Right cardiac atrium (tissue), 5 donors: ENCODE results near the gene KIFC1. TPM values are rescaled to one million over a fixed set of nuclear protein-coding genes. Genes with fewer than 3 reads are reported as not detected.

Source experiments
- ATAC-seq, 2 donors: fragments of 200-7000 bp; cut with Tn5 transposase; one replicate each; pipeline versions ENCODE4 v1.8.0 to v1.9.1; 2020; ENCODE audit warnings: moderate library complexity in 2 of 2, mild to moderate bottlenecking in 1 of 2
- DNase-seq, 3 donors: peaks; one replicate each; pipeline ENCODE4 v3.0.0-alpha.2; 2020
- H3K27ac ChIP-seq: one replicate; pipeline ENCODE4 v1.5.1; 2013; ENCODE audit warnings: mild to moderate bottlenecking, low read length, control low read depth, moderate library complexity
- H3K27me3 ChIP-seq: one replicate; pipeline ENCODE4 v1.6.1; 2013; ENCODE audit not compliant: control insufficient read depth, insufficient read depth
- H3K4me1 ChIP-seq: one replicate; pipeline ENCODE4 v1.6.1; 2013; ENCODE audit warnings: low read length; ENCODE audit not compliant: control insufficient read depth, insufficient read depth
- H3K4me3 ChIP-seq: one replicate; pipeline ENCODE4 v1.5.1; 2013; ENCODE audit warnings: low read length, control low read depth
- H3K9me3 ChIP-seq: one replicate; pipeline ENCODE4 v1.6.1; 2013; ENCODE audit warnings: low read length; ENCODE audit not compliant: control insufficient read depth
- WGBS: extraction: QIAGEN DNeasy Blood & Tissue Kit; methylation state at CpG from one replicate; pipeline ENCODE4 v1.1.7; 2013; 5-methylcytosine and 5-hydroxymethylcytosine counted together
- intact Hi-C, 4 donors: fragments of 100-400 bp; cut with DNase I; formaldehyde crosslinking; loops; one replicate each; pipeline versions ENCODE4 v1.11.0 to v1.14.0; 2022 to 2023
- polyA plus RNA-seq: library from polyadenylated mRNA; stranded (reverse); fragments of 200-250 nt; gene quantifications from one replicate; pipeline ENCODE4 v1.2.3, GENCODE V29; 2013
- total RNA-seq, 4 donors: library from RNA; stranded (reverse); fragmentation: NEBNext Ultra II Directional; extraction: Animal tissue kit (Norgen Biotek cat#: 25700); gene quantifications; one replicate each; pipeline ENCODE4 v1.2.1, GENCODE V29; 2021
- donor health status: healthy with polysubstance abuse.
- donor health status: DM: no; HTN: yes; CAD: no.
- donor health status: DM: no; HTN: no; CAD: no.
- donor health status: DM: no; HTN: yes; CAD: no; lungs with severe emphysema.
- donor health status: DM: yes; HTN: yes; CAD: no.

KIFC1 gene
- total and polyA plus RNA-seq, 5 donors: 0.16 to 1.2 (median 0.88) TPM; not detected in 1

DNA sequence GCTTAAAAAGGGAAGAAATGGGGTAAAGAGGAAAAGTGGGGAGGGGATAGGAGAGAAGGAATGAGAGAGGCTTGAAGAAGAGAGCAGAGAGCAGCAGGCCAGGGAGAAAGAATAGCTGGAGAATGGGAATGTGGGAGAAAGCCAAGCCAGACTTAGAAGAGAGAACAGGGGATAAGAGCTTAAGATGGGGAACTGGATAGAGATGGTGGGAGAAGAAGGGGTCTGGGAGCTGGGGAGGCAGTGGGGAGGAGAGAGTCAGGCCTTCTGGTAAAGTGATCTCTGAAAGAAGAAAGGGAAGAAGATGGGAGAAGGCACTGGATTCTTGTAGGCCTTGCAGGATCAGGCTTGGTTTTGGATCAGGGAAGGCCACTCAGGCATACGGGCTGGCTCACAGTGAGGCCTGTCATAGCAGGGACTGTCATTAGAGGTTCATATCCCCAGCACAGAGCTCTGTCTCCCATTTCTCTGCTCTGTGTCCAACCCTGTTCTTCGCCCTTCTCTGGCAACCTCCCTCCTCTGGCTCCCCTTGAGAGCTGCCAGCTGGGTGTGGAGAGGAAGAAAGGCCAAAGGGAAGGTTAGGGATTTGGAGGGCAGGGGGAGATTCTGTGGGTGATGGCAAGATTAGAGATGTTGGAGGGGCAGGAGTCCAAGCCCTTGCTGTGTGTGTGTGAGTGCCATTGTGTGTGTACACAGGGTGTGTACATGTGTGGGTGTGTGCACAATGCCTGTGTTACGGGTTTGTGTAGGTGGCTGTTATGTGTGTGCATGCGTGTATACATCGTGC lies 37.5 kb downstream of the KIFC1 start:
- intact Hi-C loops: loop anchor here in 1 of 4 donors (10.0 kb wide), 1 partner anchor 146 kb away; no protein-coding TSS in a partner anchor
- peak overlapping the region; percentile 43 for H3K27ac ChIP-seq
- ATAC-seq (no peak), DNase-seq (peak in 1 of 3 donors; percentile 34)
- no peaks in the 10 kb centered on the region for H3K9me3 ChIP-seq
- H3K4me1 ChIP-seq: peaks cover 17% of the 10 kb centered on the region
- no peak overlapping the region for H3K4me3 ChIP-seq
- WGBS: 60% methylated on average over 5 of the region's 5 CpGs
- no peaks in the 10 kb centered on the region for H3K27me3 ChIP-seq

DNA sequence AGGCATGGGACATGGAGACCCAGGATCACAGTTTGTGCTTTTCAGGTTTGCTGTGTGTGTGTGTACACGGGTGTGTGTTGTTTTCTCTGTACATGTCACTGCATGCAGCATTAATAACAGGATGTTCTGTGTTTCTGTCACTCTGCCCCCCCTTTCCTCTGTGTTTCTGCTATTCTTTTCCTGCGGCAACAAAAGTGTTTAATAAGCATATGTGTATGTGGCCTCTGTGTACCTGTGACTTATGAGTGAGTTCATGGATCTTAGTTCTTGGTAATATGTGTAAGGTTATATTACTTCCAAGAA lies 38.1 kb downstream of the KIFC1 start:
- Histone ChIP-seq H3K4me3 (no peak overlapping the region), H3K27me3 (no peaks in the 10 kb centered on the region), H3K27ac (no peak overlapping the region), H3K4me1 (peaks cover 12% of the 10 kb centered on the region), H3K9me3 (no peaks in the 10 kb centered on the region)
- WGBS: 45% methylated on average over 2 of the region's 2 CpGs
- DNase-seq: no peak
- no peak for ATAC-seq
- intact Hi-C loops: loop anchor here in 1 of 4 donors (10.0 kb wide), 1 partner anchor 145 kb away; no protein-coding TSS in a partner anchor

DNA sequence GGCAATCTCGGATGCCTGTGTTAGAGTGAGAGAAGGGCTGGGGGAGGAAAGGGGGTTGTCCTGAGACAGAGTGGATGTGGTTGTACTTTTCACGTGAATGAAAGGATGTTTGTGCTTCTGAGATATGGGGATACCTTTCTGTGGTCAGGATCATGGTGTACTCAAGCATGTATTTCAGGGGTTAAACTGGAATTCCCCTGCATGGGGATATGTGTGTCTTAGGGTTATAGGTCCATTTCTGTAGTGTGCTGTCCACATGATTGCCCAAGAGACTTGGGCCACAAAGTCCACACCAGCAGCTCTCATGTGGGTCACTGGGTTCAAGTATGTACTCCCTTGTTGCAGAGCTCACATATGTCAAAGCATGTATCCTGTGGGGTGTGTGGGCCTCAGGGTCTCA lies 38.7 kb downstream of the KIFC1 start:
- Histone ChIP-seq H3K9me3 (no peaks in the 10 kb centered on the region), H3K27ac (no peak overlapping the region), H3K4me1 (peaks cover 8% of the 10 kb centered on the region), H3K4me3 (no peak overlapping the region), H3K27me3 (no peaks in the 10 kb centered on the region)
- intact Hi-C loops: no loop called here
- no peak for DNase-seq
- 53% methylated on average over 2 of the region's 2 CpGs for WGBS
- ATAC-seq: no peak

DNA sequence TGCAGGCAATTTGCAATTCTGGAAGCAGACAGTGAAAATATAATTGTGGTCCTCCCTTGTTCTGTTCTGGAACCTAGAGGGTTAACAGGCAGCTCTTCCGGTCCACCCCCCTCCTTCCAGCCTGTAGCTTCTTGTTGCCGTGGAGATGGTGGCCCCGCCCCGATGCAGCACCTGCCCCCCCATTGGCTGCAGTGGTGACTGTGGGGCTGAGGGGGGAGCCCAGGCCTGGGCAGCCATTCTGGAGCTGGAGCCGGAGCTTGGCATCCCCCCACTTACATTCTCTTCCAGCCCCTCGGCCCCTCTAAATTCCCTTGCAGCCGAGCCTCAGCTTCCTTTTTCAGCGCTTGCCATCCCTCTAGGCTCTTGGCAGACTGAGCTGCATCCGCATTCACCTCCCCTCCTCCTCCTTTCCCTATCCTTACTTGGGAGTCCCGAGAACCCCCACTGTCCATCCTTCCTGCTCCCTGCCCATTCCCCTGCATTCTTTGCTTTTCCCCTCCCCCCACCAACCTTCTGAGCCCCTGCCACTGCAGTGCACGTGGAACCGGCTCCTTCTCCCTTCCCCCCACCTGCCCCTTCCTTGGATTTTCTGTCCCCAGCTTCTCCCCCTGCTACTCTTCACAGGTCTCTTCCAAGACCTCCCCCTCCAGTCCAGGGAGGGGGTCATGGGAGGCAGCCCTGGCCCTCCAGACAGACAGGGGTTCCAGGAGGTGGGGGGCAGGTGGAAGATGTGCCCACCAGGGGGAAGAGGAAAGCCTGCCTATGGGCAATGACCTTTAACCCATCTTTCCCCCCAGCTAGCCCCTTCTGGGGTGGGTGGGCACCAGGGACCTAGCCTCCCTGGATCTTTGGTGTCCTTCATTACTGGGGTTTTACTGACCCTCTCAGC lies 39.6 kb downstream of the KIFC1 start:
- H3K27me3 ChIP-seq: no peaks in the 10 kb centered on the region
- H3K9me3 ChIP-seq: no peaks in the 10 kb centered on the region
- intact Hi-C loops: no loop called here
- H3K4me1 ChIP-seq: peaks cover 8% of the 10 kb centered on the region
- no peak overlapping the region for H3K4me3 ChIP-seq
- ATAC-seq (peak; percentile 22 to 38), DNase-seq (peak; percentile 74 to 87 (median 82))
- H3K27ac ChIP-seq: no peak overlapping the region
- WGBS: 4% methylated on average over 12 of the region's 12 CpGs

DNA sequence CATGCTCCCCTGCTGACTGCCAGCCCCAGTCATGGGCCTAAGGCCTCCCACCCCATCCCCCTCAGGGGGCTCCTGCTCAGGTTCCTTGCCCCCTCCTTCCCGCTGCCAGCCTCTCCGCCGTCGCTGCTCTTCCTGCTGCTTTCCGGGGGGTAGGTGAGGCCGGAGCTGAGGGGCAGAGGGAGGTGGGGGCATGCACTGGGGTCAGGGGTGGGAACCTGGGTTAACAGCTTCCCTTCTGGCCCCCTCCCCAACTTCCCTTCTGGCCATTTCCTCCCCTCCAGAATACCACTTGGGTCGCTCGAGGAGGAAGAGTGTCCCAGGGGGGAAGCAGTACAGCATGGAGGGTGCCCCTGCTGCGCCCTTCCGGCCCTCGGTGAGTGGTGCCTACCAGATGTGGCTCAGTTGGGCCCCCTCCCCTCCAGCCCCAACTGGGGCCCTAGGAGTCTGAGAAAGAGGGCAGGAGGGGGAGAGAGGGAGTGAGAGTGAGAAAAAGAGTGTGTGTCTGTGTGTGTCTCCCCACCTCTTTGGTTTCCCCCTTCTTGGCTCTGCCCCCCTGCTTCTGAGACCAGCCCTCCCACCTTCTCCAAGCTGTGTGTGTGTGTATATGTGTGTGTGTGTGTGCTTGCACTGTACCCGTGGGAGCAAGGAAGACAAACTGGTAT lies 40.4 kb downstream of the KIFC1 start:
- ATAC-seq (no peak), DNase-seq (no peak)
- H3K4me1 ChIP-seq: peaks cover 8% of the 10 kb centered on the region
- H3K27ac ChIP-seq: no peak overlapping the region
- no peak overlapping the region for H3K4me3 ChIP-seq
- WGBS: 44% methylated on average over 12 of the region's 12 CpGs
- H3K27me3 ChIP-seq: no peaks in the 10 kb centered on the region
- intact Hi-C loops: no loop called here
- H3K9me3 ChIP-seq: no peaks in the 10 kb centered on the region

DNA sequence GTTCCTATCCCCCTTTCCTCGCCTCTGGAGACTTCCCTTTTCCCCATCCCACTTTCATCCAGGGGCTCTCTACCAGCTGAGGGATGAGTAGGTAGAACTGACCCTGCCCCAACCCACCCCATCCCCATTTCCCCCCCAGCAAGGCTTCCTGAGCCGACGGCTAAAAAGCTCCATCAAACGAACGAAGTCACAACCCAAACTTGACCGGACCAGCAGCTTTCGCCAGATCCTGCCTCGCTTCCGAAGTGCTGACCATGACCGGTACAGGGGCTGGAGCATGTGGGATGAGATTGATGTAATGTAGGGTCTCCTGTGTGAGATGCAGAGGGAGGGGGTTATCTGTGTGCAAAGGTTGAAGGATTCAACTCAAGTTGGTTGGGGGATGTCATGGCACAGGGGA lies 40.9 kb downstream of the KIFC1 start:
- H3K4me3 ChIP-seq: no peak overlapping the region
- intact Hi-C loops: no loop called here
- no peak overlapping the region for H3K27ac ChIP-seq
- H3K9me3 ChIP-seq: no peaks in the 10 kb centered on the region
- ATAC-seq (no peak), DNase-seq (no peak)
- peaks cover 8% of the 10 kb centered on the region for H3K4me1 ChIP-seq
- 71% methylated on average over 10 of the region's 10 CpGs for WGBS
- H3K27me3 ChIP-seq: no peaks in the 10 kb centered on the region

DNA sequence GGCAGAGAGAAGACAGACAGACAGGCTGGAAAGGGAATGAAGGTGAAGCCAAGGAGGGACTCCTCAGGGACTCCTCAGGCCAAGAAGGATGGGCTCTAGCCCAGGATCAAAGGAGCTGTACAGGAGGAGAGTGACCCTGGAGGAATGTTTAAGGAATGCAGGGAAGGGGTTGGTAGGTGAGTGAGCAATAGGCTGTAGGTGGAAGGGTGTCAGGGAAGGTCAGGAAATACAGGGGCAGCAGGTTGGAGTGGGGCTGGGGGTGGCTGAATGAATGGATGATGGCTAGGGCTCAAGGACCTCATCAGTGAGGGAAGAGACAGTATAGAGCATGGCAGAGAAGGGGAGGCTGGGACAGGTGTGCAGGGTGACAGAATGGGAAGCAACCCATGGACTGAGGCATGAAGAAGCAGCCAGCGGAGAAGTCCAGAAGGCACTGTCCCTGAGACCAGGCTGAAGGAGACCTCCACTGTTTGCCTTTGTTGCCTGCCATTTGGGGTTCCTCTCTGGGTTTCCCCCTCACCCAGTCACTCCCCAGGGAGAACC lies 41.4 kb downstream of the KIFC1 start:
- DNase-seq (no peak), ATAC-seq (no peak)
- Histone ChIP-seq H3K4me1 (peaks cover 8% of the 10 kb centered on the region), H3K9me3 (no peaks in the 10 kb centered on the region), H3K4me3 (no peak overlapping the region), H3K27ac (peak overlapping the region; percentile 9), H3K27me3 (no peaks in the 10 kb centered on the region)
- WGBS: 97% methylated on average over 1 of the region's 1 CpG
- intact Hi-C loops: no loop called here

DNA sequence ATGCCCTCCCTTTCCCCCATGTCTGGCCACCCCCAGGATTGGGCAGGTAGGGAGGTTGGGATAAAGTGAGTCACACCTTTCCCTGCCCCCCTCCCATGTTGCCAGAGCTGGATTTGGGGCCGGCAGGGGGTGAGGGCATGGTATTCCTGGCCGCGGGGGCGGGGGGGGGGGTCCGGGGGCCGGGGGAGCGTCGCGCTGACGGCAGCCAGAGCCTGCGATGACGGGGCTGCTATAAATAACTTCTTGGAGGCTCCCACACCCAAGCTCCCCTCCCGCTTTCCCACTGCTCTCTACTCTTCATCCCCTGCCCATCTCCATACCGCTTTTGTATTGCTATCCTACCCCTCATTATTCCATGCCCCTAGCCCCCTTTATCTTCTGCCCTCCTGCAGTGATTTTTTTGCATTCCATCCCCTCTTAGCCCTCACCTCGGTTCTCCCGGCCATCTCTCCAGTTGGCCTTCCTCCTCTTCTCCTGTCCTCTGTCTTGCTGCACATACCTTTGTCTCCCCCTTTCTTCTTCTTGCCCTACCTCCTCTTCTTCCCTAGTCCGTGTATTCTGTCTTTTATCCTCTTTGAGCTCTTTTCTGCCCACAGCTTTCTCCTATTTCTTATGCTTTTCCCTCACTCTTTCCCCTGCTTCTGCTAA lies 42.0 kb downstream of the KIFC1 start:
- intact Hi-C loops: no loop called here
- peak overlapping the region; percentile 9 for H3K27ac ChIP-seq
- H3K27me3 ChIP-seq: no peaks in the 10 kb centered on the region
- H3K4me3 ChIP-seq: no peak overlapping the region
- peak; percentile 28 to 62 for ATAC-seq
- H3K9me3 ChIP-seq: no peaks in the 10 kb centered on the region
- DNase-seq: no peak
- WGBS: 14% methylated on average over 16 of the region's 17 CpGs
- peaks cover 6% of the 10 kb centered on the region for H3K4me1 ChIP-seq

DNA sequence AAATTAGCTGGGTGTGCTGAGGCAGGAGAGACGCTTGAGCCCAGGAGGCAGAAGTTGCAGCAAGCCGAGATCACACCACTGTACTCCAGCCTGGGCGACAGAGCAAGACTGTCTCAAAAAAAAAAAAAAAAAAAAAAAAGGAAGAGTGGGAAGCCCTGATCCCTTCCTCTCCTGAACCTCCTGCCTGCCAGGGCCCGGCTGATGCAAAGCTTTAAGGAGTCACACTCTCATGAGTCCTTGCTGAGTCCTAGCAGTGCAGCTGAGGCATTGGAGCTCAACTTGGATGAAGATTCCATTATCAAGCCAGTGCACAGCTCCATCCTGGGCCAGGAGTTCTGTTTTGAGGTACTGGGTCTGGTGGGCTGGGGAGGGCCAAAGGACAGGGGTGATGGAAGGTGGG lies 43.3 kb downstream of the KIFC1 start:
- no peak overlapping the region for H3K27ac ChIP-seq
- intact Hi-C loops: no loop called here
- H3K27me3 ChIP-seq: no peaks in the 10 kb centered on the region
- H3K4me1 ChIP-seq: peaks cover 3% of the 10 kb centered on the region
- H3K4me3 ChIP-seq: no peak overlapping the region
- no peaks in the 10 kb centered on the region for H3K9me3 ChIP-seq
- ATAC-seq (no peak), DNase-seq (no peak)
- WGBS: 86% methylated on average over 4 of the region's 4 CpGs

DNA sequence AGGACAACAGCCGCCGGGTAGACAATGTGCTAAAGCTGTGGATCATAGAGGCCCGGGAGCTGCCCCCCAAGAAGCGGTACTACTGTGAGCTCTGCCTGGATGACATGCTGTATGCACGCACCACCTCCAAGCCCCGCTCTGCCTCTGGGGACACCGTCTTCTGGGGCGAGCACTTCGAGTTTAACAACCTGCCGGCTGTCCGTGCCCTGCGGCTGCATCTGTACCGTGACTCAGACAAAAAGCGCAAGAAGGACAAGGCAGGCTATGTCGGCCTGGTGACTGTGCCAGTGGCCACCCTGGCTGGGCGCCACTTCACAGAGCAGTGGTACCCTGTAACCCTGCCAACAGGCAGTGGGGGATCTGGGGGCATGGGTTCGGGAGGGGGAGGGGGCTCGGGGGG lies 46.0 kb downstream of the KIFC1 start:
- WGBS: 94% methylated on average over 18 of the region's 18 CpGs
- intact Hi-C loops: no loop called here
- DNase-seq (no peak), ATAC-seq (no peak)
- no peak overlapping the region for H3K27ac ChIP-seq
- H3K4me3 ChIP-seq: no peak overlapping the region
- peaks cover 3% of the 10 kb centered on the region for H3K4me1 ChIP-seq
- no peaks in the 10 kb centered on the region for H3K9me3 ChIP-seq
- H3K27me3 ChIP-seq: no peaks in the 10 kb centered on the region
